NCI-H526 treated with DMSO at 0.1 percent for 48 hours (cell line): ENCODE measurements around the gene SMU1.

Experiments
- DNase-seq: peaks from one replicate; lab custom pipeline; 2025; lab: John Stamatoyannopoulos, UW

The SMU1 gene

DNA sequence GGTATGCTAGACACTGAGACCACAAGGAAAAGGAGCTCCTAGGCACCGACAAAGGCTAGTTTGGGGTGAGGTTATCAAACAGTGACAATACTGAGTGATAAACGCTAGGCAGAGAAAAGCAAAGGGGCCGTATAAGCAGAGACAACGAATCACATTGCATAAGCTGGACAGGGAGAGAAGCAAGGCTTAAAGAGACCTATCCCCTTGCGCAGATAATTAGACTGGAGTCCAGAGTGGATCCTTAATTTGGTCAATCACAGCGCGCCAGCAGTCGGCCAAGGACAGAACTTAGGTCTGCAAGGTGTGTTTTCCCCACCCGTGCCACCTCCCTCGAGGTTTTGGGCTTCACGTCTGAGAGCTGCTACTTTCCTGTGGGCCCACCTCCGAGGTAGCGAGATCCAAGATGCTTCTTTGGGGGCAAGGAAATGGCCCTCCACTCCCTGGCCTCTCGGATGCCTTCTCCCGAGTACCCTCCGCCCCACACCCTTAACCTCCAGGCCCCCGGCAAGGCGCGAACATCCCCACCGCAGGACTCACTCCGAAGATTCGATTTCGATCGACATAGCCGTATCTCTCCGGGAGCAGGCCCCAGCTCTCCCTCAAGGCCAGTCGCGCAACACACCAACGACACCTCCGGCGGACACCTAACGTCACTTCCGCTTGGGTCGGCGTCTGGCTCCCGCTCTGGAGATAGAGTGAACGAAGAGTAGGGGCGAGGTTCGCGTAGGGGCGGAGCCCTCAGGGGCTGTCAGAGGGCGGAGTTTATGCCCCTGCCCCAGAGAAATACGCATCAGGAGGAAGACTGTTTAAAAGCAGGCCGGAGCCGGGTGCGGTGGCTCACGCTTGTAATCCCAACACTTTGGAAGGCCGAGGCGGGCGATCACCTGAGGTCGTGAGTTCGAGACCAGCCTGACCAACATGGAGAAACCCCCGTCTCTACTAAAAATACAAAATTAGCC lies at the start of gene SMU1:
Gene SMU1, minus strand, starts transcription at position 629 of the 959 bp plus-strand sequence. Its CDS starts 66 bp downstream, at position 563.
- DNase-seq: peak; percentile 93

DNA sequence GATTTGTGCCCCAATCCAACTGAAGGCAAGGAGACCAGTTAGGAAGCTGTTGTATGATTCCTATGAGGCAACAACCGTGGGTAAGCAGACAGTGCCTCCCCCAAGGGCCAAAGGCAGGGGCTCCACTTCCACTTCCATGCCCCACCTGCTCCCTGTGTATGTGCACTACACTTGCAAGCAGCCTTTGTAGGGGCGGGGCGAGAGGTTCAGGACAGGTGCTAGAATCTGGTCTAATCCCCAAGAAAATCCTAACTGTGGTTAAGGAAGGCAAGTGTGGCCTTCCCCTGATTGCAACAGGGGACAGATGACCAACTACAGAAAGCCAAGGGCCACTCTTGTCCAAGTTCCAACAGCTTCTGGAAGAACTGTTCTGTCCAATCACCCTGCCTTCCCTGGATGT lies 49.0 kb upstream of the SMU1 start:
- no peak for DNase-seq

DNA sequence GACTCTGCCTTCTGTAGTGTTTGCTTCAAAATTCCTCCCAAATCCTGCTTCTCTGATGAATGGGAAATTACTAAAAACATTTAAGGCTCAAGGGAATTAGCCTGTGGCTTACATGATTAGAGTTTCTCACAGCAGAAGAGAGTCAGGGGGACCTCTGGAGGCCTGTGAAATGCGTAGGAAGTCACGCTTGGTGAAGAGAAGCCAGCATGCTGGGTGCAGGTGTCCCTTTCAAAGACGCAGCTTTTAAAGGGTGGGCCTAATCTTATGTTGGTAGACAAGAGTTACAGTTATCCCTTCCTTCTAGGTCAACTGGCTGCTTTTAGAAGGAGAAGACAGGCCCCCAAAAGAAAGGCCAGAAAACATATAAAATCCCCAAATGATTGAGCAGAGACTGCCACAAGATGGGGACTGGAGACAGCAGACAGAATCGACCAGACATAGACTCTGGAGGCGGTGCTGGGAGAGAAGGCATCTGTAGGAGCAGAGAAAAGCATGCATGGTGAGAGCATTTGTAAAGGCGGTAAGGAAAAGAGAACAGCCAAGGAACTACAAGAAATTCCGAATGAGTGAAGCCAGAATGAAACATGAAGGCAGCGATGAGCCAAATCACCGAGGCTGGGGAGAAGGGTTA lies 48.4 kb upstream of the SMU1 start:
- no peak for DNase-seq

DNA sequence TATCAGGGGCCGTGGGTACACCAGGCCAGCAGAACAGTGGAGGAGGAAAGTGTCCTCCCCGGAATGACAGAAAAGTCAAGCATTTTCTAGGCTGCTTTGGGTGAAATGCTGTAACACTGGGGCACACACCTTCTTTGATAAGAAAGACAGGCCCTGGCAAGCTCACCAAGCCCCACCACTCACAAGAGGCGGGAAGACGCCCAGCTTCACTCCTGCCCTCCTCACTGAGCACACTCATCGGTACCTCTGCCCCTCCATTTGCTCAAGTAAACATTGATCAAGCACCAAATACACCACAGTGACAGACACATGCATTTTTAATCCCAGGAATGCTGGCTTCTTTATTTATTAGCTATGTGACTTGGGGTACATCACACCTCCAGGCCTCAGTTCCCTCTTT lies 47.6 kb upstream of the SMU1 start:
- no peak for DNase-seq

DNA sequence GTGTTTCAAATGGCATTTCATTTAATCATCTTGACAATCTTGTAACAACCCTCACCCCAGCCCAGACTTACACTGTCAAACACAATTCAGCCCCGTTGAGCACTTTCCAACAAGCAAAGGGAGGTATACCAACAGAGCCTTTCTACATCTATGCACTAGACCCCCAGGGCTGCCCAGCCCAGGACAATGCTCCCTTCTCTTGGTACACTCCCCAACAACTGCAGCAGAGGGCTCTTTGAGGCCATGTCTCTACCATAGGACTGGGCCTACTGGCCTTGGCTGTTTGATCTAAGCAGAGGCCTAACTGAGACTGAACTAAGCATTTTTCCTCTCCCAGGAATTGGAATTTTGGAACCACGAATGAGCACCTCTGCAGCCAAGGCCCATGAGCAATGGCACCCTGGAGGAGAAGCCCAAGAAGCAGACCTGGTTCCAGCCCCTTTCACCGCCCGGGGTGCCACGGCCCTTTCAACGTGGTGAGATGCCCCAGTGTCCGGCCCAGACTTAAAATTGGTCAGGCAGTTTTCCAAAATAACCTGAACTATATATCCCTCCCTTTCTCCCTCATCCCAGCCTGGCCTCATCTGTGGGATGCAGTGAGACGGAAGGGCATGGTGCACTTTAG lies 47.0 kb upstream of the SMU1 start:
- no peak for DNase-seq

DNA sequence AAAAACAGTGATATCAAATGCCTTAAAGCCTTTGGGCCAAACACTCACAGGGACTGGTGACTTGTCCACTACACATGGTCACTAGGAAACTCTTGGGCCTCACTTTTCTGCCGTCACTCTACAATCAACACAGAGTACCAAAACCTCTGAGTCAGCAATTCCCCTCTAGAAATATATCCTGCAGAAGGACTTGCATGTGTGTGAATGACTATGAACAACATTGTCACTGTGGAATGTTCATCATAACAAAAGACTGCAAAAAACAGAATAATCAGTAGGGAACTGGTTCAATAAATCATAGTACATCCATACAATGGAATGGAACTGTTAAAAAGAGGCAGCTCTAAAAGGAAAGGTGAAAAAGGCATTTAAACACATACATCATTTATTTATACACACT lies 44.1 kb upstream of the SMU1 start:
- no peak for DNase-seq

DNA sequence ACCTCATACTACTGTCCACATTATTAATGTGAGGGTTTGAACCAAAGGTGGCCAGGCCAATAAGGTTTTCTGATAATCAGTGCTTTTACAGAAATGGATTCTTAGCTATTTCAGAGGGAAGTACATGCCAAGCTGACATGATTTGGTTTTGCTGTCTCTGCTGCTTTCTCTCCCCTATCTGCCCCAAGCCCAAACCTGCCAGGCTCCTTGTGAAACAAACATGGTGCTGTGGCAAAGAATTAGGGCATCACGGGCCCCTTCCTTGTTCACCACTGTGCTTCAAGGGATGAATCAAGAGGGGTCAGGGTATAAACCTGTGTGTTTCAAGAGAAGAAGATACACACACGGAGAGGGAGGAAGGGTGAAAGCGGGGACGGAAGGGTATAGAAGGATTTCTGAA lies 41.3 kb upstream of the SMU1 start:
- DNase-seq: no peak

DNA sequence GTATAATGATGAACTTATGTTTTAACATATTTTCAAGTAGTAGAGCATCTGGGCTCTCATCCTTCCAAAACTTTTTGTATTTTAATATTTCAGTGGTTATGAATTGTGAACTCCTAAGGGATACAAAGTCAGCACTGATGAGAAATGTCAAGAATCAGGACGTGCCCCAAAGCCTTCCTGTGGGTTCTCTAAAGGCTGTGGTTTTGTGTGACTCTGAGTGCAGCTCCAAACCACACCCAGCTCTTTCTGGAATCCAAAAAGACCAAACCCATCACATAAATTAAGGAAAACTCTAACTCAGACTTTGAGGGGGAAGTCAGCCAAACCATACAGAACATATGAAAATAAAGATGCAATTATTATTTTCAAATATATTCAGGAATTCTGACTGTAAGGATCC lies 40.8 kb upstream of the SMU1 start:
- no peak for DNase-seq

DNA sequence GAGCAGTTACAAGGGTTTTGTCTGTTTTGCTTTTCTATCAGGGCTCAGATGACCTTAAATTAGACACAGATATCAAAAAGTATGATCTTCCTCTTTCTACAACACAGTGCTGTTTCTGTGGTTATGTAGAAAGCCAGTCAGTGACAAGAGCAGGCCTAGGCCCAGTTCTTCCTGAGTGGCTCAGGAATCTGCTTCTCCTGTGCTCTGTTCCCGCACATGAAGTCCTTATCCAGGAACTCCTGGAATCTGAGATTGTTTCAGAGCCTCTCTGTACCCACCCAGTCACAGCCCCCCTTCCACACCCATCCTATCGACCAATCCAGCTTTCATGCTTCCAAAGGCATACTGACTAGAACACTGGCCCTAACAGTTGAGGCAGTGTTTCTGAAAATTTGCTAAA lies 40.4 kb upstream of the SMU1 start:
- DNase-seq: no peak

DNA sequence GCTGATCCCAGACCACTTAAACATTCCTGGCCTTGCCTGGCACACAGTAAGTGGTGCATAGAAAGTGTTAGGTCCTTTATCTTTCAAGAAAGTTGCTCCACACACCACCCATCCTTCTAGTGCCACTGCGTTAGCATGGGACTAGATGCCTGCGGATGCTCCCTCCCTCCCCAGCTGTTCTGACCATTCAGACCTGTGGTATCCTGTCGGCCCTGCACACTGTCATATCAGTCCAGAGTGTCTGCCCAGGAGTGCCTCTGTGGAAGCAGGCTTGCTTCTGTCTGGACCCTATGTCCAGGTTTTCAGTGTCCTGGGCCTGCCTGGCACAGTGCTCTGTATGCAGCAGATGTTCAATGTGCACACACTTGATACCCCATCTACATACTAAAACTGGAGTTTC lies 38.3 kb upstream of the SMU1 start:
- DNase-seq: no peak

DNA sequence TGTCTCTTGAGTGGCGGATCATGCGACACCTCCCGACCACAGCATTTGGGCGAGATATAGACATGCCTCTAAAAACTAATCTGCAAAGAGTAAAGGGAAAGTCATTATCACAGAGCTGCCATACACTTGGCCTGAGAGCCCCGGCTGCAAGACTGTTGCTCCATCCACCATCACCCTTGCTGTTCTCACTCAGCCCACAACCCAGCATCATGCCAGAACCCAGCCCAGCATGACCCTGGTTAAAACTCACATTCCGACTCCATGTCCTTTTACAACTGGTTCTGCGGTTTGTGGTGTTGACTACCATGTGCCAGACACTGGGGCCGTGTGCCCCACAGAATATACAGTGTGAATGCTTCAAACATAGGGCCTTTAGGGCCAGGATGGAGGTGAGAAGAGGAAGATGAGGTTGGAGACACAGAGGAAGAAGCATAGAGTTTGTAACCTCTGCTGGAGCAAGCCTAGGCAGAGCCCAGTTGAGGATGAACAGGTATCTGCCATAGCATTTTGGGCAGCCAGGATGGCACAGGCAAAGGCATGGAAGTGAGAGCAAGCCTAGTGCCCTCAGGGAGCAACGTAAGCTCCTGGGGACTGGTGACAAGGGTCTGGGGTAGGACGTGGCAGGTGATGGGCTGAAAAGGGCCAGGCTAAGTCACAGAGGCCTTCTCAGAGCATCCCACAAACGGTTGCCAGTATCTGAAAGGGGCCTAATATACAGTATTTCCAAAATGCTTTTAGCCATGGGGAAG lies 37.5 kb upstream of the SMU1 start:
- DNase-seq: no peak

DNA sequence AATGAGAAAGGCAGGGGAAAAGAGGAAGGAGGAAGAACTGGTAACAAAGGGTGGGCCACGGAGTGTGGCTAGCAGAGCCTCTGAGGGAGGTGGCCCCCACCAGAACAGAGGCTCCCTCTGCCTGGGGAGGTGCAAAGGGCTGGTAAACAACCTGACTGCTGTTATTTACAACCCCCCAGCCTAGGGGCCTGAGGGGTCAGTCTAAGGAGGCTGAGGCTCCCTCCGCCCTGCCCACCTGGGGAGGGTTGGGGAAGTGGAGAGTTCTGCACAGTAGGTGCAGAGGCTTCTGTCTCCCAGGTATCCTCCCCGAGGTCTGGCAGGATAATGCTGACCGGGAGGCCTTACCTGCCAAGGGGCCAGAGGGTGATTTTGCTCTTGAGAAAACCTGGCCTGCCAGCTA lies 35.6 kb upstream of the SMU1 start:
- DNase-seq: no peak

DNA sequence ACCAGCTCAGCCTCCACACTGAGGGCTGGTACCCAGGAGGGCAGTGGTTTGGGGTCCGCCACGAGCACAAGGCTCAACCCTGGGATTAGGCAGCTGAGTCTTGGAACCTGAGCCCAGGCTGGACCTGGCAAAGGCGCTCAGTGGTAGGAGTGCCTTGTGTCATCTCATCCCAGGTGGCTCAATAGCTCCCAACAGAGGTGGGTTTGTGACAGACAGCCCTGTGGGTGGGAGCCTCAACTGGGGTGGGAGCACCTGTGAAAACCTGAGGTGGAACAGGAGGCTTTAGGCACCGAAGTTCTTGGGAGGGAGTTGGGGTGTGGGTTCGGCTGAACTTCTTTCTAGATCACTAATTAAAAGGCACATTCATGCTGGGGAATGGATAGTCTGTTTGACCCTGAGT lies 35.2 kb upstream of the SMU1 start:
- DNase-seq: no peak

DNA sequence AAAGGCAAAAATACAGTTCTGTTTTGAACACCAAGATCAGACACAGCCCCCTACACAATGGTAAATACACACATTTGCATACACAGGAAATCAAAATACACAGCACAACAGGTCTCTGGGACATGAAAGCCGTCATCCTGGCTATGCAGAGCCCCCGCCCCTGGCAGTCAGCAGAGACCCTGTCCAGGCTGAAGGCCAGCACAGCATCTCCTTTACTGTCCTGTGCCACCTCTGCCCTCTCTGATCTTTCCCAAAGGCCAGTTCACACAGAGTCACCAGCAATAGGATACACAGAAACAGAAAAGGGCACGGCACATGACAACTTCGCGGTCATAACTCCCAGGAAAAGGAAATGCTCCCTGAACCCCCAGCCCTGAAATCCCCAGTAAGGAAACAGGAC lies 34.2 kb upstream of the SMU1 start:
- DNase-seq: no peak

DNA sequence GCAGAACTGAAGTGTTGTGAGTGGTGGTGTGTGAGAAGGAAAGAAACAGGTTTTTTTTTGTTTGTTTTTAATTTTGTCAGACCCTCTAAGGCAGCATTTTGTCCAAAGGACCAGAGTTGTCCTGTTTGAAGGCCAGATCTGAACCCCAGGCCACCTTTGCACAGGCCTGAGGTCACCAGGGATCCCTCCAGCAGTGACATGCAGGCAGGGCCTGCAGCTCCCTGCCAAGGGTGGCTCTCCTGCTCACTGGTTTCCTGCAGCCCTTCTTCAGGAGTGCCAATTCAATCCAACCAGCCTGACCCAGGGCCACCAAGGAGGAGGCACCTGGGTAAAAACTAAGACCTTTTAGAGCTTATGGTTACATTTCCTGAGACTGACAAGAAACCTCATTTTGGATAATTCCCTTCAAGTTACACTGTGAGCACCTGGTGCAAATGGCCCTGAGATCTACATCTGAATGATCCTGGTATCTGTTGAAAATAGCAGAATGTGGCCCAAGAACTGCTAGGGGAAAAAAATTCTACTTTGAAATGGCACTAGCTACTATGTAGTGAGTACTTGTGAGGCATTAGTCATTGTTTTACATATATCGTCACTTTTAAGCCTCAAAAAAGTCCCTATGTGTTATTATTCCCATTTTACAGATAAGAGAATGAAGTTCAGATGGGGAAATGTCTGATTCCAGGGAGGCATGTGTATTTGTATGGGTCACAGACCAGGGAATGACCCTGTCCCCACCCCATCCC lies 33.5 kb upstream of the SMU1 start:
- no peak for DNase-seq

DNA sequence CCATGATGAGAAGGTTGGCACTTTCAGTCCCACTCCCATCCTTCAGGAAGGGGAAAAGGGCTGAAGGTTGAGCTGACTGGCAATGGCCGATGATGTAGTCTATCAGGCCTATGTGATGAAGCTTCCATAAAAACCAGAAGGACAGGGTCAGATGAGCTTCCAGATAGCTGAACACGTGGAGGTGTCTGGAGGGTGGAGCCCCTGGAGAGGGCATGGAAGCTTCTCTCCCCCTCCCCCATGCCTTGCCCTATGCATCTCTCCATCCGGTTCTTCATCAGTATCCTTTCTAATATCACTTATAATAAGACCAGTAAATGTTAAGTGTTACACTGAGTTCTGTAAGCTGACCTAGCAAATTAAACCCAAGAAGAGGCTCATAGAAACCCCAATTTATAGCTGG lies 32.6 kb upstream of the SMU1 start:
- DNase-seq: no peak

DNA sequence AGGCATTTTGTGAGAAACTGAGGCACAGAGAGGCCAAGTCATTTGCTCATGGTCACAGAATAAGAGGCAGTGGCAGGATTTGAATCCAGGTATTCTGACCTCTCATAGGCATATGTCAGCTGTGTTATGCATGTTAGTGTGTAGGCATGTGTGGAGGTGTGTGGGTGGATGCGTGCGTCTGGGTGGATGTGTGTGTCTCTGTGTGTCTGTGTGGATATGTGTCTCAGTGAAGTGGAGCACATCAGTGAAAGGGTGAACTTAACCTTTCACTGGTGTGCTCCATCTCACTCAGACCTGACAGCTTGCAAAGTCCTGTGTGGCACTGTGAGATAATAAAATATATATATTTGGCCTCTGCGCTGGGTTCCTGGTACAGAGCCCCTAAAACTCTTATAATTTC lies 32.0 kb upstream of the SMU1 start:
- no peak for DNase-seq

DNA sequence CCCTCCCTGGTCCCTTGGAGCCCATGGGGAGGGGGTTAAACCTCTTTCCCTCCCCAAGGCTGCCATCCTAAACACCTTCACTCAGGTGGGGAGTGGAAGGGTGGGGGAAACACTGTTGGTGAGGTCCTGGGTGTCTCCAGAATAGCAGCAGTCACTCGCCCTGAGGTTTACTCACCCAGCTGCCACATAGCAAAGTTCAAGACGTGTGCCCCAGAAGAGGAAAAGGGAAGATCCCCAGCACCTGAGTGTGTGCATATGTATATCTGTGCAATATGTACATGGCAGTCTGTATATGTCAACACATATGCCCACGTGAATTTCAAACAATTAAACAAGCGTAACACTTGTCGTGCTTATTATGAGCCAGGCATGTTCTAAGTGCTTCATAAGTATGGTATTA lies 31.3 kb upstream of the SMU1 start:
- no peak for DNase-seq

DNA sequence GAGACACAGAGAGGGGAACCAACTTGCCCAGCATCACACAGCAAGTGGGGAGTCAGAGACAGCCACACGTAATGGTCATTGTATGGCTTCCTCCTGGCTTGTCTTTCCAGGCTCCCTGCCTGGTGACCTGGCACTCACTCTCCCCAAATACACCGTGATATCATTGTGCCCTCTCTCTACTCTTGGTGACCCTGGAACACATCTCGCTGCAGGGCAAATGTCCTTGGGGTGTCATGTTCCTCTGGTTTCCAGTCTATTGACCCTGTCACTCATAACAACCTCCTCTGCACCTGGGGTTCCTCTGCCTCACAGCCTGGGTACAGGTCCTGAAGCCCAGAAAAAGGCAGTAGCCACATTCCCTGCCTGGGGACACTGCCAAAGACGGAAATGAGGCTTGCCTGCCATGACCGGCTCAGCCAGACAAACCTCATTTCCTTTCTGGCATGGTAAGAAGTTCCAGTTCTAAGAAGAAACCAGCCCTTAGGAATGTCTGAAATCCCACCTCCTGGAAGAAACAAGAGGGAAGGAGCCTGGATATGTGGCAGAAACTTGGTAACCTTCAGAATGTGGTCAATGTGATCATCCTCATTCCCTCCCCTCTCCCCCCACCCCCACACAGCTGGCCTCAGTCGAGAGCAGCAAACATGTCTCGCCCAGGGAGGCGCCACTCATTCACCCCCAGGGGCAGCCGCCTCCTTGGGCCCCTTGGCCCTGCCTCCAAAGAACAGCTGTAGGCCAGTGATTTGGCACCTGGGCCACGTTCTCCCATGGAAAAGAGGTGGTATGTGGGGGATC lies 30.6 kb upstream of the SMU1 start:
- DNase-seq: no peak

DNA sequence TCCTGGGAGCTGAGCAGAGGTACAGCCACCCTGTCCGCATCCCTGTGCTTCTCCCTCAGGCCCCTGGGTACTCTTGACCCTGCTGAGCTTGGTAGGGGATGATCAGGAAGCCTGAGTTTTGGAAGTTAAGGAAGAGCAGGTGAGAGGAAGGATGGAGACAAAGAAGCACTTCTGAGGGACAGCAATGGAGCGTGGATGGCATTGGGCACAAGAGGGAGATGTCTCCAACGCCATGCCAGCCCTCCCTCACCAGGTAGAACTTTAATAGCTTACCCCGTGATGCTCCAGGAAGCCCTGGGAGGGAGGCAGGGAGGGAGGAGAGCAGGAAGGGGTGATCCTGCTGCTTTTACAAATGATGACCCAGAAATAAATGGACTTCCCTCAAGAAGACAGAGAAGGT lies 29.9 kb upstream of the SMU1 start:
- DNase-seq: no peak

DNA sequence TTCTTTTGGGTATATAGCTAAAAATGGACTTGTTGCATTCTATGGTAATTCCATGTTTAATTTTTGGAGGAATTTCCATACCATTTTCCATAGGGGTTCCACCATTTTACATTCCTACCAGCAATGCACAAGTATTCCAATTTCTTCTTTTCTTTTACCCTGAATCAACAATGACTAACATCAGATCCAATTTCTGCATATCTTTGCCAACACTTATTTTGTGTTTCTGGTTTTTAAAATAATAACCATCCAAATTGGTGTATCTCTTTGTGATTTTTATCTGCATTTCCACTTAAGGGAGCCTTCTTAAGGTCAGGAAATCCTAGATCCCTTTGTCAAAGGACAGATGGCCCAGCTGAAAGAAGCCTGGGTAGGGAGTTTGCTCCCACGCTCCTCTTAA lies 29.5 kb upstream of the SMU1 start:
- no peak for DNase-seq
